Panc1 (cell line): ENCODE data around the gene MED12L. TPM values are rescaled to one million over a fixed set of nuclear protein-coding genes. Genes with fewer than 3 reads are reported as not detected.
"Not testable (repeated sequence)": the region's sequence is repeated elsewhere in the genome, so short reads cannot be mapped to it uniquely, and the experiment has no call there.

Experiments used
- ATAC-seq: fragments of 200-7000 bp; cut with Tn5 transposase; 2 replicates; pipeline ENCODE4 v1.9.1; 2020; ENCODE audit warnings: mild to moderate bottlenecking, moderate library complexity
- BruUV-seq: library from RNA; stranded (reverse); fragments of 400-500 nt; replicated peaks from 2 replicates; lab custom pipeline; 2021; lab: Mats Ljungman, UMichigan
- CTCF ChIA-PET: fragments of 300-600 bp; sonication (Branson Sonifier 250); formaldehyde crosslinking; loops from one replicate; lab custom pipeline; 2022; ENCODE audit warnings: antibody characterized with exemption; lab: Charles Lee
- POLR2A ChIA-PET: fragments of 300-600 bp; sonication (Branson Sonifier 250); formaldehyde crosslinking; loops from one replicate; lab custom pipeline; 2022; ENCODE audit warnings: antibody characterized with exemption; lab: Charles Lee
- DNase-seq: peaks from one replicate; pipeline ENCODE4 v3.0.0-alpha.2; 2010; ENCODE audit warnings: low read depth, low spot score
- H3K27ac ChIP-seq: 2 replicates; pipeline ENCODE4 v1.5.1; 2011; ENCODE audit warnings: mild to moderate bottlenecking, low read length, inconsistent platforms
- H3K27me3 ChIP-seq: fragments of 200-500 bp; sonication (Bioruptor generic); 2 replicates; pipeline ENCODE4 v1.6.0; 2014; ENCODE audit warnings: low read length, inconsistent platforms; ENCODE audit not compliant: control insufficient read depth, insufficient read depth
- H3K36me3 ChIP-seq: fragments of 200-500 bp; sonication (Bioruptor generic); 2 replicates; pipeline ENCODE4 v1.5.1; 2014; ENCODE audit warnings: inconsistent platforms, mild to moderate bottlenecking, low read length, moderate library complexity; ENCODE audit not compliant: control insufficient read depth, insufficient read depth
- H3K4me1 ChIP-seq: 2 replicates; pipeline ENCODE4 v1.5.1; 2011; ENCODE audit warnings: inconsistent platforms, mild to moderate bottlenecking, low read length, moderate library complexity; ENCODE audit not compliant: control insufficient read depth, insufficient read depth
- H3K4me3 ChIP-seq, 2 experiments: 2 replicates each; pipeline ENCODE4 v1.5.1; 2011 to 2012; ENCODE audit warnings: low read depth in 2 of 2, low read length in 2 of 2, mild to moderate bottlenecking in 2 of 2, inconsistent platforms in 1 of 2, moderate library complexity in 1 of 2
- H3K9me3 ChIP-seq: fragments of 200-500 bp; sonication (Bioruptor generic); 2 replicates; pipeline ENCODE4 v1.5.1; 2014; ENCODE audit warnings: low read depth, mild to moderate bottlenecking, inconsistent platforms, low read length, moderate library complexity; ENCODE audit not compliant: control insufficient read depth, insufficient read depth
- POLR2AphosphoS5 ChIP-seq: IDR thresholded peaks from 2 replicates; pipeline ENCODE4 v1.6.1; 2012; ENCODE audit warnings: mild to moderate bottlenecking, low read depth, low read length, moderate library complexity
- SIN3A ChIP-seq: IDR thresholded peaks from 2 replicates; pipeline ENCODE4 v1.6.1; 2012; ENCODE audit warnings: low read depth, mild to moderate bottlenecking, low read length, moderate library complexity, borderline replicate concordance; ENCODE audit not compliant: insufficient read depth
- TCF7L2 ChIP-seq: IDR thresholded peaks from 2 replicates; pipeline ENCODE4 v1.6.1; 2011; ENCODE audit warnings: mild to moderate bottlenecking, low read depth, low read length, inconsistent platforms
- in situ Hi-C: cut with HindIII; loops from 2 replicates; pipeline ENCODE4 v1.10.0; 2016; ENCODE audit warnings: low sequenced_read_pairs, low pct_unique_long_range_greater_than_20kb
- intact Hi-C: fragments of 100-400 bp; cut with micrococcal nuclease; formaldehyde crosslinking; loops from one replicate; pipeline ENCODE4 v1.10.0; 2022; ENCODE audit not compliant: unreplicated experiment
- total RNA-seq: library from RNA; stranded (reverse); gene quantifications from one replicate; pipeline ENCODE4 v1.2.1, GENCODE V29; 2021; ENCODE audit not compliant: unreplicated experiment
- TF ChIP-seq, protein P1 (sequence below), 2 experiments: IDR thresholded peaks; 2 replicates each; pipeline ENCODE4 v1.6.1; 2011 to 2012; ENCODE audit warnings: low read depth in 2 of 2, control low read depth in 1 of 2, low read length in 1 of 2, mild to moderate bottlenecking in 1 of 2, moderate library complexity in 1 of 2; ENCODE audit not compliant: insufficient read depth in 1 of 2
- TF ChIP-seq, protein P2 (sequence below): fragments of 450-650 bp; IDR thresholded peaks from 2 replicates; pipeline ENCODE4 v1.5.1; 2017; ENCODE audit warnings: mild to moderate bottlenecking

The MED12L gene
- total RNA-seq, 1 experiment from 2014 or later, result 2.8 TPM

DNA sequence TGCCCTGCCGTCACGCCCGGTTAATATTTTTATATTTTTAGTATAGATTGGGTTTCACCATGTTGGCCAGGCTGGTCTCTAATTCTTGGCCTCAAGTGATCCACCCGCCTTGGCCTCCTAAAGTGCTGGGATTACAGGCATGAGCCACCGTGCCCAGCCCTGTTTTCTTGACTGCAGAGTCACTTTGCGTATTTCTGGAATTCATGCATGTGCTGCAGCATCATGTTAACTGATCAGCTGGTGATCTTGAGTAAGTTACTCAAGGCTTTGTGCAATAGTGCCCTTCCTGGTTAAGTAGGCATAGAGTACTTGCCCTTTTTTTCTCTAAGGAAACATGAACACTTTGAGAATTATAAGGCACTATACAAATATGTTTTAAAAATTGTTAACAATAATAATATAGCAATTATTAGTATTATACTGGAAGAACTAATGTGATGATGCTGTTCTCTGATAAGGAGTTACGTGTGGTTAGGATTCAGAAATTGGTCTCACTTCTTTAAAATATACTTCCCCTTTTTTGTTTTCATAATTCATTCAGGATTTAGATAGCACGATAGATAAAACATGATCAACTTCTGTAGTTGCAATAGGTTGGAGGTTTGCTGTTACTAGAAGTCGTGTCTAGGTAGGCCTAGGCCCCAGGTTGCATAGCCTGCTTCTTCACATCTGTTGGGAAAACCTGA, 83.9 kb downstream of the MED12L start:
- DNase-seq, result no peak
- no peak for ATAC-seq
- ChIA-PET POLR2A (no interaction called here), CTCF (no interaction called here)
- H3K27ac ChIP-seq, result no peak overlapping the region
- no peaks in the 10 kb centered on the region for H3K9me3 ChIP-seq
- H3K4me3 ChIP-seq, result no peak overlapping the region
- in situ Hi-C loops, result no loop called here
- intact Hi-C loops, result no loop called here
- no peaks in the 10 kb centered on the region for H3K4me1 ChIP-seq
- no TSS peak for BruUV-seq
- H3K36me3 ChIP-seq, result no peaks in the 10 kb centered on the region
- H3K27me3 ChIP-seq, result no peaks in the 10 kb centered on the region; the same call in 1 of the 2 replicates
- no peak for TF ChIP-seq POLR2AphosphoS5
- TF ChIP-seq, protein P1, sequence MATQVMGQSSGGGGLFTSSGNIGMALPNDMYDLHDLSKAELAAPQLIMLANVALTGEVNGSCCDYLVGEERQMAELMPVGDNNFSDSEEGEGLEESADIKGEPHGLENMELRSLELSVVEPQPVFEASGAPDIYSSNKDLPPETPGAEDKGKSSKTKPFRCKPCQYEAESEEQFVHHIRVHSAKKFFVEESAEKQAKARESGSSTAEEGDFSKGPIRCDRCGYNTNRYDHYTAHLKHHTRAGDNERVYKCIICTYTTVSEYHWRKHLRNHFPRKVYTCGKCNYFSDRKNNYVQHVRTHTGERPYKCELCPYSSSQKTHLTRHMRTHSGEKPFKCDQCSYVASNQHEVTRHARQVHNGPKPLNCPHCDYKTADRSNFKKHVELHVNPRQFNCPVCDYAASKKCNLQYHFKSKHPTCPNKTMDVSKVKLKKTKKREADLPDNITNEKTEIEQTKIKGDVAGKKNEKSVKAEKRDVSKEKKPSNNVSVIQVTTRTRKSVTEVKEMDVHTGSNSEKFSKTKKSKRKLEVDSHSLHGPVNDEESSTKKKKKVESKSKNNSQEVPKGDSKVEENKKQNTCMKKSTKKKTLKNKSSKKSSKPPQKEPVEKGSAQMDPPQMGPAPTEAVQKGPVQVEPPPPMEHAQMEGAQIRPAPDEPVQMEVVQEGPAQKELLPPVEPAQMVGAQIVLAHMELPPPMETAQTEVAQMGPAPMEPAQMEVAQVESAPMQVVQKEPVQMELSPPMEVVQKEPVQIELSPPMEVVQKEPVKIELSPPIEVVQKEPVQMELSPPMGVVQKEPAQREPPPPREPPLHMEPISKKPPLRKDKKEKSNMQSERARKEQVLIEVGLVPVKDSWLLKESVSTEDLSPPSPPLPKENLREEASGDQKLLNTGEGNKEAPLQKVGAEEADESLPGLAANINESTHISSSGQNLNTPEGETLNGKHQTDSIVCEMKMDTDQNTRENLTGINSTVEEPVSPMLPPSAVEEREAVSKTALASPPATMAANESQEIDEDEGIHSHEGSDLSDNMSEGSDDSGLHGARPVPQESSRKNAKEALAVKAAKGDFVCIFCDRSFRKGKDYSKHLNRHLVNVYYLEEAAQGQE (IDR thresholded peaks at IDR 0.05; ENCODE audit: insufficient read depth in 1 of 2, low read depth in 2 of 2, low read length in 1 of 2), result no peak
- TF ChIP-seq SIN3A, result no peak
- TF ChIP-seq, protein P2, sequence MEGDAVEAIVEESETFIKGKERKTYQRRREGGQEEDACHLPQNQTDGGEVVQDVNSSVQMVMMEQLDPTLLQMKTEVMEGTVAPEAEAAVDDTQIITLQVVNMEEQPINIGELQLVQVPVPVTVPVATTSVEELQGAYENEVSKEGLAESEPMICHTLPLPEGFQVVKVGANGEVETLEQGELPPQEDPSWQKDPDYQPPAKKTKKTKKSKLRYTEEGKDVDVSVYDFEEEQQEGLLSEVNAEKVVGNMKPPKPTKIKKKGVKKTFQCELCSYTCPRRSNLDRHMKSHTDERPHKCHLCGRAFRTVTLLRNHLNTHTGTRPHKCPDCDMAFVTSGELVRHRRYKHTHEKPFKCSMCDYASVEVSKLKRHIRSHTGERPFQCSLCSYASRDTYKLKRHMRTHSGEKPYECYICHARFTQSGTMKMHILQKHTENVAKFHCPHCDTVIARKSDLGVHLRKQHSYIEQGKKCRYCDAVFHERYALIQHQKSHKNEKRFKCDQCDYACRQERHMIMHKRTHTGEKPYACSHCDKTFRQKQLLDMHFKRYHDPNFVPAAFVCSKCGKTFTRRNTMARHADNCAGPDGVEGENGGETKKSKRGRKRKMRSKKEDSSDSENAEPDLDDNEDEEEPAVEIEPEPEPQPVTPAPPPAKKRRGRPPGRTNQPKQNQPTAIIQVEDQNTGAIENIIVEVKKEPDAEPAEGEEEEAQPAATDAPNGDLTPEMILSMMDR, result no peak
- TF ChIP-seq TCF7L2, result no peak

DNA sequence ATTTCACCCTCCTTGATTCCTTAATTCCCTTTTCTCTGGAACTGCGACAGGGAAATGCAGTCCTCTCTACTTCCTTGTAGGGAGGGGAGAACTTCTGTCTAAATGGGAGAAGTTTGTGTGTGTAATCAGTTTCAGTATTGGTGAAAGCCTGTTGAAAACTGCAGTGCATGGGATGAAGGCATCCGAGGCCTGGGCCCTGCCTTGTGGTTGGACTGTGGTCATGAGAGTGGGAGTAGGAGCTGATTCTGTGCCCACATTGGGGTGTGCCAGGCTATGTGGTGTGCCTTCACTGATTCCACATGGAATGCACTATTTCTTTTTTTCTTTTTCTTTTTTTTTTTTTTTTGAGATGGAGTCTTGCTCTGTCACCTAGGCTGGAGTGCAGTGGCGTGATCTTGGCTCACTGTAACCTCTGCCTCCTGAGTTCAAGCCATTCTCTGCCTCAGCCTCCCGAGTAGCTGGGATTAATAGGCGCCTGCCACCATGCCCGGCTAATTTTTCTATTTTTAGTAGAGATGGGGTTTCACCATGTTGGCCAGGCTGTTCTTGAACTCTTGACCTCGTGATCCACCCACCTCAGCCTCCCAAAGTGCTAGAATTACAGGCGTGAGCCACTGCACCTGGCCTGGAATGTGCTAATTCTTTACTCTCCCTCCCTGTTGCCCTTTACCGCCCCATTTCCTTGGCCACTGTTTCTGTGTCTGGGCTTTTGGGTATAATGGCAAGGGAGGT, 84.7 kb downstream of the MED12L start:
- CTCF ChIA-PET, result interaction anchor here (0.7 kb wide), 1 partner anchor 9 kb away, joined by 3 read pairs; no protein-coding TSS in a partner anchor
- H3K9me3 ChIP-seq, H3K27me3 ChIP-seq, H3K4me3 ChIP-seq, H3K36me3 ChIP-seq, in situ Hi-C loops, ATAC-seq, H3K4me1 ChIP-seq, BruUV-seq, POLR2A ChIA-PET, intact Hi-C loops, DNase-seq, H3K27ac ChIP-seq: not testable (repeated sequence)
